ENCODE results near the gene UBE2S.

The UBE2S gene

GRCh38 chr19:55383279-55384130 is 24.1 kb downstream of the UBE2S start:
- peak; percentile 63 for DNase-seq (ENCODE audit: low spot score)

- DNase-seq (ENCODE audit: low spot score), result no peak
Observed at GRCh38 chr19:55382522-55383054, 25.0 kb downstream of the UBE2S start.

GRCh38 chr19:55382013-55382412 is 25.6 kb downstream of the UBE2S start:
- DNase-seq (ENCODE audit: low spot score), result no peak

GRCh38 chr19:55379174-55379573 is 28.4 kb downstream of the UBE2S start:
- no peak for DNase-seq (ENCODE audit: low spot score)

- DNase-seq (ENCODE audit: low spot score), result no peak
Observed at GRCh38 chr19:55377356-55378131, 30.0 kb downstream of the UBE2S start.

- DNase-seq (ENCODE audit: low spot score), result no peak
Observed at GRCh38 chr19:55376241-55376933, 31.2 kb downstream of the UBE2S start, which contains the start of gene TMEM190. TSS of gene TMEM190 (plus strand) at chr19:55376826. CDS start at chr19:55376854, 28 bp downstream.

- DNase-seq (ENCODE audit: low spot score), result no peak
Observed at GRCh38 chr19:55373993-55374757, 33.4 kb downstream of the UBE2S start.

- DNase-seq (ENCODE audit: low spot score), result no peak
Observed at GRCh38 chr19:55373306-55373992, 34.1 kb downstream of the UBE2S start.

- no peak for DNase-seq (ENCODE audit: low spot score)
Observed at GRCh38 chr19:55372316-55373081, 35.1 kb downstream of the UBE2S start.

GRCh38 chr19:55370305-55370988 is 37.1 kb downstream of the UBE2S start, which contains the start of gene IL11:
TSS of gene IL11 (minus strand) at chr19:55370463. CDS start at chr19:55370310, 153 bp downstream.
- DNase-seq (ENCODE audit: low spot score), result no peak

- no peak for DNase-seq (ENCODE audit: low spot score)
Observed at GRCh38 chr19:55369653-55370304, 37.8 kb downstream of the UBE2S start.

- no peak for DNase-seq (ENCODE audit: low spot score)
Observed at GRCh38 chr19:55368701-55369563, 38.7 kb downstream of the UBE2S start.

- DNase-seq (ENCODE audit: low spot score), result no peak
Observed at GRCh38 chr19:55368106-55368505, 39.5 kb downstream of the UBE2S start.

GRCh38 chr19:55366790-55367189 is 40.8 kb downstream of the UBE2S start:
- DNase-seq (ENCODE audit: low spot score), result no peak

- no peak for DNase-seq (ENCODE audit: low spot score)
Observed at GRCh38 chr19:55365964-55366363, 41.6 kb downstream of the UBE2S start.

GRCh38 chr19:55365245-55365644 is 42.3 kb downstream of the UBE2S start:
- DNase-seq (ENCODE audit: low spot score), result no peak

- no peak for DNase-seq (ENCODE audit: low spot score)
Observed at GRCh38 chr19:55362990-55363716, 44.4 kb downstream of the UBE2S start, which contains the start of gene GARIN5B. TSS of gene GARIN5B (minus strand) at chr19:55363260. CDS start at chr19:55363066, 194 bp downstream.
